ENCODE measurements around the gene PTPRN2. TPM values are rescaled to one million over a fixed set of nuclear protein-coding genes. Genes with fewer than 3 reads are reported as not detected.

PTPRN2 gene
- total RNA-seq, 2 experiments from 2014 or later: 0.70 TPM; not detected in 1

DNA sequence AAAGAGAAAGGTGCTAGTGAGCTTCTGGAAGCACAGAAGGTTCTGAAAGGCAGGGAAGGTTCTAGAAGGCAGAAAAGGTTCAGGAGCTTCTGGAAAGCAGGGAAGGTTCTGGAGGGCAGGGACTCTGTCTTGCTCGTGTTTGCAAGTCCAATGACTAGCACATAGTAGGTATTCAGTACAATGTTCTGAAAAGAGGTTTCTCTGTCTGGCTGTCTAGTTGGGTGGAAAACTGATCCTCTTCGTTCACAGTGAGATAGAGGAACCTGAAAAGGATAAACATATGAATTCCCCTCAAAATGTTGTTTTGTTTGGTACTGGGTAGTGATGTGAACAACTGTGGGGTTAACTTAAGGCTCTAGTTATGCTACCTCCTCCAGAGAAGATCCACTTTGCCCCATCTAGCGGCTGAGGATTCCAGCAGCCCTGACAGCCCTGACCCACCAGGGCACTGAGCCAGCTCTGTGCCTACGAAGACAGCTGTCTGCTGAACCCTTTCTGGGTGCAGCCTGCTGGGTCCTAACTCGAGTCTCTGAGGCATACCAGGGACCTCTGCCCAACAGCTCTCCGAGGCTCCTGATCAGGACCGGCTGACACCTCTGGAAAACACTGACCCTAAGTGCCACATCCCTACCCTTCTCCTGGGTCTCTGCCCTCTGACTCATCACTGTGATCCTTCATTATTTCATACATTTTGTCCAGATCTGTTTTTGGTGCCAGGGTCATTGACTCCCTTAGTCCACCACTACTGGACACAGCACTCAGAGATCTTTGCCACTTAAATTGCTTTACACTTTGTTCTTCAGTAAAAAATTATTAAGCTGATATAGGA is 15.4 kb downstream of the PTPRN2 start:
- Histone ChIP-seq H3K4me3 (ENCODE audit: low read depth, low read length, poor library complexity, severe bottlenecking) (no peak overlapping the region), H3K36me3 (ENCODE audit: insufficient read depth, low read length) (no peaks in the 10 kb centered on the region), H3K9me3 (ENCODE audit: low read length) (no peaks in the 10 kb centered on the region), H3K27ac (ENCODE audit: low read depth, low read length, poor library complexity, severe bottlenecking) (no peak overlapping the region), H2AFZ (ENCODE audit: low read length) (no peak overlapping the region), H3K9me2 (ENCODE audit: insufficient read depth, low read length) (no peaks in the 10 kb centered on the region), H3K79me2 (ENCODE audit: insufficient read depth, low read depth, low read length) (no peaks in the 10 kb centered on the region), H4K20me1 (ENCODE audit: insufficient read depth, low read length) (no peaks in the 10 kb centered on the region), H3K4me2 (ENCODE audit: low read length) (no peak overlapping the region), H3K4me1 (ENCODE audit: insufficient read depth, low read length, poor library complexity, severe bottlenecking) (no peaks in the 10 kb centered on the region)
- intact Hi-C loops (cut with micrococcal nuclease; ENCODE audit: unreplicated experiment): no loop called here
- CTCF ChIA-PET (ENCODE audit: unreplicated experiment): no interaction called here
- TF ChIP-seq, protein P1, sequence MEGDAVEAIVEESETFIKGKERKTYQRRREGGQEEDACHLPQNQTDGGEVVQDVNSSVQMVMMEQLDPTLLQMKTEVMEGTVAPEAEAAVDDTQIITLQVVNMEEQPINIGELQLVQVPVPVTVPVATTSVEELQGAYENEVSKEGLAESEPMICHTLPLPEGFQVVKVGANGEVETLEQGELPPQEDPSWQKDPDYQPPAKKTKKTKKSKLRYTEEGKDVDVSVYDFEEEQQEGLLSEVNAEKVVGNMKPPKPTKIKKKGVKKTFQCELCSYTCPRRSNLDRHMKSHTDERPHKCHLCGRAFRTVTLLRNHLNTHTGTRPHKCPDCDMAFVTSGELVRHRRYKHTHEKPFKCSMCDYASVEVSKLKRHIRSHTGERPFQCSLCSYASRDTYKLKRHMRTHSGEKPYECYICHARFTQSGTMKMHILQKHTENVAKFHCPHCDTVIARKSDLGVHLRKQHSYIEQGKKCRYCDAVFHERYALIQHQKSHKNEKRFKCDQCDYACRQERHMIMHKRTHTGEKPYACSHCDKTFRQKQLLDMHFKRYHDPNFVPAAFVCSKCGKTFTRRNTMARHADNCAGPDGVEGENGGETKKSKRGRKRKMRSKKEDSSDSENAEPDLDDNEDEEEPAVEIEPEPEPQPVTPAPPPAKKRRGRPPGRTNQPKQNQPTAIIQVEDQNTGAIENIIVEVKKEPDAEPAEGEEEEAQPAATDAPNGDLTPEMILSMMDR (conservative IDR thresholded peaks at IDR 0.05; ENCODE audit: low read length): peak; percentile 36
- no peak for TF ChIP-seq EZH2phosphoT487 (IDR thresholded peaks at IDR 0.05; ENCODE audit: borderline replicate concordance, low read depth, low read length)
- no TSS peak for BruUV-seq (replicated peaks)
- POLR2A ChIA-PET: interaction anchor here (0.6 to 0.7 kb wide), 5 partner anchors 13 to 551 kb away, joined by 3 to 5 read pairs (median 3); no protein-coding TSS in a partner anchor
- DNase-seq (ENCODE audit: low spot score): peak; percentile 8

DNA sequence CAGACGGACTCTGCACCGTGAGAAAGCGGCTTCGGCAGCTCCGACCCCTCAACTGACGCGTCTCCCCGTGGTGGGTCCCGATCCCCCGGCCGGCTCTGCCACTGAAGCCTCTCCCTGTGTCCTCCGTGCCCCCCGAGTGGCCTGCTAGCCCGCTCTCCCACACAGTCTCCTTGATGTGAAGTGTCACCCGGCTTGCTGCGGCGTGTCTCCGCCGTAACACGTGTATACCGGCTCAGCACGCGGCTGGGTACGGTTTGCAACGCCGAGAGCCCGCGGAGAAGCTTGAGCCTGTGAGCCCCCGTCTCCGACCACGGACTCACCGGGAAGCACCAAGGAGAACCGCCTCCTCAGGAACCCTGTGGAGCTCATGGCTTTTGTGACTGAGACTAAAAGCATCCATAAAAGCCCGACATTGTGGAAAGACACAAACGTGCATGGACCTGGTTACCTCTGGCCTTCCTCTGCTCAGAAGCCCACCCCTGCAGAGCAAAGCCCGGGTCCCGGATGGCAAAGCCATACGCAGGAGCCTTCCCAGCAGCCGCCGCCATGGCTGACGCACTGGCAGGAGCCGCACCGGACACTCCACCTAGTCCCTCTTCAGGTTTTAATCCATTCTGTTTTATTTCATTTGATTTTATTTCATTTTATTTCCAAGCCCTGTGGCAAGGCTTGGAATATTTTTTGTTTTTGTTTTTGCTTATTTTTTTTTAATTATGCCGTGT is 17.0 kb downstream of the PTPRN2 start:
- no peaks in the 10 kb centered on the region for H3K4me1 ChIP-seq (ENCODE audit: insufficient read depth, low read length, poor library complexity, severe bottlenecking)
- no TSS peak for BruUV-seq (replicated peaks)
- no peak overlapping the region for H3K27ac ChIP-seq (ENCODE audit: low read depth, low read length, poor library complexity, severe bottlenecking)
- no peaks in the 10 kb centered on the region for H3K9me2 ChIP-seq (ENCODE audit: insufficient read depth, low read length)
- no peak for DNase-seq (ENCODE audit: low spot score)
- intact Hi-C loops (cut with micrococcal nuclease; ENCODE audit: unreplicated experiment): no loop called here
- H3K4me2 ChIP-seq (ENCODE audit: low read length): no peak overlapping the region
- no peak overlapping the region for H3K4me3 ChIP-seq (ENCODE audit: low read depth, low read length, poor library complexity, severe bottlenecking)
- CTCF ChIA-PET (ENCODE audit: unreplicated experiment): no interaction called here
- POLR2A ChIA-PET: no interaction called here
- H3K36me3 ChIP-seq (ENCODE audit: insufficient read depth, low read length): no peaks in the 10 kb centered on the region
- TF ChIP-seq, protein P1 (conservative IDR thresholded peaks at IDR 0.05; ENCODE audit: low read length): no peak
- no peak for TF ChIP-seq EZH2phosphoT487 (IDR thresholded peaks at IDR 0.05; ENCODE audit: borderline replicate concordance, low read depth, low read length)
- no peak overlapping the region for H2AFZ ChIP-seq (ENCODE audit: low read length)
- no peaks in the 10 kb centered on the region for H4K20me1 ChIP-seq (ENCODE audit: insufficient read depth, low read length)
- H3K79me2 ChIP-seq (ENCODE audit: insufficient read depth, low read depth, low read length): no peaks in the 10 kb centered on the region
- no peaks in the 10 kb centered on the region for H3K9me3 ChIP-seq (ENCODE audit: low read length)

All from OCI-LY7 (cell line).